ACC112 (cell line): ENCODE results near the gene NMNAT2.

ENCODE experiments used
- H2AFZ ChIP-seq: fragments of 200-600 bp; sonication (generic); one replicate; pipeline ENCODE4 v1.6.0; 2017; ENCODE audit warnings: antibody characterized with exemption, low read length; ENCODE audit not compliant: unreplicated experiment
- H3K27ac ChIP-seq: fragments of 200-600 bp; sonication (generic); 2 replicates; pipeline ENCODE4 v1.5.1; 2014; ENCODE audit warnings: low read depth, mild to moderate bottlenecking, antibody characterized with exemption, low read length, moderate library complexity
- H3K27me3 ChIP-seq: fragments of 200-600 bp; sonication (generic); 2 replicates; pipeline ENCODE4 v1.6.1; 2014; ENCODE audit warnings: mild to moderate bottlenecking, antibody characterized with exemption, low read length, moderate library complexity, mixed read lengths; ENCODE audit not compliant: insufficient read depth
- H3K36me3 ChIP-seq: fragments of 200-600 bp; sonication (generic); 2 replicates; pipeline ENCODE4 v1.6.1; 2016; ENCODE audit warnings: mild to moderate bottlenecking, antibody characterized with exemption, low read length, moderate library complexity, mixed read lengths; ENCODE audit not compliant: insufficient read depth
- H3K4me1 ChIP-seq: fragments of 200-600 bp; sonication (generic); one replicate; pipeline ENCODE4 v1.6.1; 2016; ENCODE audit warnings: low read length, mixed read lengths; ENCODE audit not compliant: insufficient read depth, unreplicated experiment, control insufficient read depth
- H3K4me3 ChIP-seq: fragments of 200-600 bp; sonication (generic); 2 replicates; pipeline ENCODE4 v1.5.1; 2014; ENCODE audit warnings: mild to moderate bottlenecking, low read depth, low read length
- H3K79me2 ChIP-seq: fragments of 200-600 bp; sonication (generic); one replicate; pipeline ENCODE4 v1.6.0; 2016; ENCODE audit warnings: low read length; ENCODE audit not compliant: control insufficient read depth, unreplicated experiment, insufficient read depth

NMNAT2 gene

GRCh38 chr1:183346276-183346732 lies 71.9 kb downstream of the NMNAT2 start:
- no peak overlapping the region for H3K4me3 ChIP-seq
- peaks cover 53% of the 10 kb centered on the region for H3K27me3 ChIP-seq
- H3K27ac ChIP-seq, result no peak overlapping the region
- no peak overlapping the region for H2AFZ ChIP-seq
- no peaks in the 10 kb centered on the region for H3K36me3 ChIP-seq
- H3K4me1 ChIP-seq, result no peaks in the 10 kb centered on the region
- H3K79me2 ChIP-seq, result no peaks in the 10 kb centered on the region

DNA sequence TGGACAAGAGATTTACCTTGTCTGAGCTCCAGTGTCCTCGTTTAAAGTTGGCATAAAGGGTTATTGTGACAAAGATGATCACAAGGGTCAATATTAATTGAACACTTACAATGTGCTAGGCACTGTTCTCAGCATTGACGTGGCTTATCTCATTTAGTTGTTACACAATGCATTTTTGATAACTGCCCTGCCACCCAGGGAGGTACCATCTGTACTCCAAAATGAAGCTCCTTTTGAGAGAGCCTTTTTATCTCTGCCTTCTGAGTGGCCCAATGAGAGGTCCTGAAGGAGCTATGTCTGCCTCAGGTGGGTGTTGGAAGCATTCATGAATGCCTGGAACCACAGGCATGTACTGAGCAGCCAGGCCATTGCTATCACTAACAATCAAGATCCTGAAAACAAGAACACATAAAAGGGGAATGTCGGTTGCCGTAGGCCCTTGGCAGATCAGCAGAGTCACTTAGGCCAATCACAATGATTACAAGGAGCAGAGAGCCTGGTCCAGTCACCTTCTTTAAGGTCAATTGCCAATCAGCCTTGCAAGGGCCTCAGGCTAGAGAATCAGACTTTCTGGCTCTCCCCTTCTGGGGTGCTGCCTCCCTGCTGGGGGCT lies 78.5 kb downstream of the NMNAT2 start:
- no peaks in the 10 kb centered on the region for H3K27me3 ChIP-seq
- no peaks in the 10 kb centered on the region for H3K4me1 ChIP-seq
- no peaks in the 10 kb centered on the region for H3K36me3 ChIP-seq
- no peak overlapping the region for H3K27ac ChIP-seq
- H3K4me3 ChIP-seq, result no peak overlapping the region
- no peak overlapping the region for H2AFZ ChIP-seq
- no peaks in the 10 kb centered on the region for H3K79me2 ChIP-seq

DNA sequence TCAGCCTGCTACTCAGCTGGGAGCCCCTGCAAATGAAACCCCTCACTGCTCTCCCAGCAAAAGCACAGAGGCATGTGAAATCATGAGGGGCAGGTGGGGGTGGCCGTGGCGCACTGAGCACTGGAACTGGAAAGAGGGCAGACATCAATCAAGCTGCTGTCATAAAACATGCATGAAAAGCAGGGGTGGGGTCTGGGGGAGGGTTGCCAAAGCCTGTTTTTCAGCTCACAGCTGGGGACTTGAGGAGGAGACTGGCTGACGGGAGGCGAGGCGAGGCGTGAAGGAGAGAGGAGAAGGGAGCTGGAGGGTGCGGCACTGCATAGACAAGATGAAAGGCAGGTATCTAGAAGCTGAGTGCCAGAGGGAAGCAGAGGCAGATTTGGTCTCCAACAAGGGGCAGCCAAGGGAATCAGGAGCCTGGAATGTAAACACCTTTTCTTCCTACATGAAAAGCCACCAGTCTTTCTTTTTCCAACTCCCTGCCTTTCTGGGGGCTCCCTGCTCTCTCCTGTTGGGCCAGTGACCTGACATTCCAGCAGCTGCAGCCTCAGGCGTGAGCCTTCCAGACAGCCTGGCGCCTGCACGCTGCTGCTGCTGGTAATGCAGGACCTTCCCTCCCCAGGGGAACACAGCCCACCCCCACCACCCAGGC lies 87.0 kb downstream of the NMNAT2 start:
- no peak overlapping the region for H3K4me3 ChIP-seq

GRCh38 chr1:183330335-183330734 lies 87.8 kb downstream of the NMNAT2 start:
- Histone ChIP-seq H3K27ac (no peak overlapping the region), H3K36me3 (no peaks in the 10 kb centered on the region), H2AFZ (no peak overlapping the region), H3K79me2 (no peaks in the 10 kb centered on the region), H3K4me3 (no peak overlapping the region), H3K27me3 (peaks cover 31% of the 10 kb centered on the region), H3K4me1 (peaks cover 5% of the 10 kb centered on the region)

More for the DNA sequence above, 87.0 kb downstream of the NMNAT2 start:
- Histone ChIP-seq H3K27me3 (peaks cover 31% of the 10 kb centered on the region), H3K79me2 (no peaks in the 10 kb centered on the region), H3K27ac (no peak overlapping the region), H3K4me1 (peaks cover 5% of the 10 kb centered on the region), H2AFZ (no peak overlapping the region), H3K36me3 (no peaks in the 10 kb centered on the region)

- peaks cover 31% of the 10 kb centered on the region for H3K27me3 ChIP-seq
- no peak overlapping the region for H3K27ac ChIP-seq
- peaks cover 5% of the 10 kb centered on the region for H3K4me1 ChIP-seq
- H3K36me3 ChIP-seq, result no peaks in the 10 kb centered on the region
- no peak overlapping the region for H2AFZ ChIP-seq
- H3K4me3 ChIP-seq, result no peak overlapping the region
- H3K79me2 ChIP-seq, result no peaks in the 10 kb centered on the region
Observed at GRCh38 chr1:183328371-183328770, 89.8 kb downstream of the NMNAT2 start.

GRCh38 chr1:183327434-183328290 lies 90.5 kb downstream of the NMNAT2 start:
- H3K4me1 ChIP-seq, result peaks cover 5% of the 10 kb centered on the region
- peaks cover 31% of the 10 kb centered on the region for H3K27me3 ChIP-seq
- H3K36me3 ChIP-seq, result no peaks in the 10 kb centered on the region
- no peak overlapping the region for H3K27ac ChIP-seq
- H3K4me3 ChIP-seq, result no peak overlapping the region
- no peaks in the 10 kb centered on the region for H3K79me2 ChIP-seq
- no peak overlapping the region for H2AFZ ChIP-seq

DNA sequence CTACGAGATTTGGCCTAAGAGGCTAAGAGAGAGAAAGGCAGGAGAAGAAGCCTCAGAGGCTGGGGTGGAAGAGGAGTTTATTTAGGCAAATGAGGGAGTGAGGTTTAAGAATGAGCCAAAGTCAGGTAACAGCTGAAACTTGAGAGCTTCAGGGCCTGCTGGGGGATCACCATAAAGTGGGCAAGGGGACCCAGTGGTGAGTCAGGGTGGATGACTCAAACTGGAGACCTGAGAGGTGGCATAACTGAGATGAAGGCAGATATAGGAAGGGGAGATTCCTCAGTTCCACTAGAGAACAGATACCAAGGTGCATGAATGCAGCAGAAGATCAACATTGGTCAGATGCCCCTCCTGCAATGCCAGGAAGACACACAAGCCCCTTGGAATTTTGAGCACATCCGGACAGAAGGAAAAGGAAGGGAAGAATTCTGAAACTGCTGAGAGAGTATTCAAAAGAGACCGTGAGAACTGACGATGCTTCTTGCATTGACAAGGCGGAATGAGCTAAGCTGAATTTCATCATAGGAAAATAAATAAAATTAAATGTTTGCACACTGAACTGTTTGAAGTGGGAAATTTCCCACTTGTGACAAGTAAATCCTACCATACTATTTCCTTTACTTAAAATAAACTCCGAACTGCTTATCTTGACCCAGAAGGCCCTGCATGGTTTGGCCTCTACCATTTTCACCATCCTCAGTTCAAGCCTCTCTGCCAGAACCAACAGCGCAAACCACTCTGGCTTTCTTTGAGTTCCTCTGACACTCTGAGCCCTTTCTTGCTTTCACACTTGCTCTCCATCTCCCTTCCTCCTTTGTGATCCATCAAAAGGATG lies 94.1 kb downstream of the NMNAT2 start:
- H3K27ac ChIP-seq, result no peak overlapping the region
- no peak overlapping the region for H3K4me3 ChIP-seq
- H3K27me3 ChIP-seq, result peaks cover 12% of the 10 kb centered on the region
- H3K79me2 ChIP-seq, result no peaks in the 10 kb centered on the region
- H3K4me1 ChIP-seq, result peaks cover 5% of the 10 kb centered on the region
- no peak overlapping the region for H2AFZ ChIP-seq
- no peaks in the 10 kb centered on the region for H3K36me3 ChIP-seq

DNA sequence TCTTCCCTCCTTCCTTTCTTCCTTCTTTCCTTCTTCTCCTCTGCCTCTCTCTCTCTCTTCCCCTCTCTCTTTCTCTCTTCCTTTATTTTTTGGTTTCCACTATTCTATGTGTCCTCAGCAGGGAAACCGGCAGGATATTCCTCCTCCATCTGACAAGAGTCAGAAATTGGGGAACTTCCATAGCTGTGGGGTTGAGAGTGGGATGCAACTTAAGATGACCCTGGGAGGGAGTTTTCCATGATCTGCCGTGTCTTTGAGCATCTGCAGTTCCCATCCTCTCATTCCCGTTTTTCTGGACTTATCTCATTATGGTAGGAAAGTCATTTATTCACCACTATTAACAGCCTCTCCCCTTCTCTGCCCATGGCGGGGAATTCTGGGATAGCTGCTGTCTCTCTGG lies 98.6 kb downstream of the NMNAT2 start:
- Histone ChIP-seq H2AFZ (peak overlapping the region; percentile 18), H3K4me1 (peaks cover 10% of the 10 kb centered on the region), H3K79me2 (no peaks in the 10 kb centered on the region), H3K27me3 (no peaks in the 10 kb centered on the region), H3K27ac (no peak overlapping the region), H3K36me3 (no peaks in the 10 kb centered on the region), H3K4me3 (no peak overlapping the region)

- Histone ChIP-seq H3K79me2 (no peaks in the 10 kb centered on the region), H2AFZ (peak overlapping the region; percentile 18), H3K4me3 (no peak overlapping the region), H3K27me3 (no peaks in the 10 kb centered on the region), H3K4me1 (peaks cover 10% of the 10 kb centered on the region), H3K27ac (no peak overlapping the region), H3K36me3 (no peaks in the 10 kb centered on the region)
Observed at GRCh38 chr1:183319051-183319450, 99.1 kb downstream of the NMNAT2 start.

DNA sequence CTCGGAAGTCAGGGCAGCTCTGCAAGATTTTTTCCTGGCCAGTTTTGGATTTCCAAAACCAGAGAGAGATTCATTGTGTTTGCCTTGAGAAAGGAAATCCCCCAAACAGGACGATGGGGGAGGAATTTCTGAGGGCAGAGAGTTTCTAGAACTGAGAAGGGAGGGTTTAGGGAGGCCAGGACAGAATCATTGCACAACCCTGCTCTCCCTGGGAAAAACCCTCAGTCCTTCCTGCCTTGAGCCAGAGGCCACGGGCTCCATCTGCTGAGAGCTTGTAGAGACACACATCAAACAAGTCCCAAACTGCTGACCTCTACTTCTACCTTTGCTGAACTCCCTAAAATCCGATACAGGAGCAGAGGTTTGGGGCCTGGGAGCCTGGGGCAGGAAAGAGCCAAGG lies 99.7 kb downstream of the NMNAT2 start:
- H3K4me1 ChIP-seq, result peaks cover 10% of the 10 kb centered on the region
- H3K79me2 ChIP-seq, result no peaks in the 10 kb centered on the region
- no peak overlapping the region for H3K27ac ChIP-seq
- H3K4me3 ChIP-seq, result no peak overlapping the region
- H3K36me3 ChIP-seq, result no peaks in the 10 kb centered on the region
- peak overlapping the region; percentile 40 for H2AFZ ChIP-seq
- no peaks in the 10 kb centered on the region for H3K27me3 ChIP-seq
